Liver (tissue), 9 donors: ENCODE data around the gene TMEM39B. TPM values are rescaled to one million over a fixed set of nuclear protein-coding genes. Genes with fewer than 3 reads are reported as not detected.

Experiments used
- DNase-seq: peaks from one replicate; pipeline ENCODE4 v3.0.0-alpha.2; 2017; ENCODE audit warnings: low spot score
- H3K27ac ChIP-seq, 2 donors: one replicate each; pipeline ENCODE4 v1.7.0; 2013; ENCODE audit warnings: inconsistent platforms in 2 of 2, low read length in 2 of 2, control low read depth in 1 of 2, low read depth in 1 of 2, mild to moderate bottlenecking in 1 of 2
- H3K27me3 ChIP-seq, 4 donors: one replicate each; pipeline versions ENCODE4 v1.6.1 to v1.7.0; 2013; ENCODE audit warnings: low read length in 3 of 4, inconsistent platforms in 1 of 4, mild to moderate bottlenecking in 1 of 4, moderate library complexity in 1 of 4; ENCODE audit not compliant: control insufficient read depth in 4 of 4, insufficient read depth in 4 of 4
- H3K36me3 ChIP-seq, 4 donors: one replicate each; pipeline versions ENCODE4 v1.6.1 to v1.7.0; 2013; ENCODE audit warnings: low read length in 3 of 4, mild to moderate bottlenecking in 3 of 4, low read depth in 1 of 4, moderate library complexity in 1 of 4; ENCODE audit not compliant: control insufficient read depth in 4 of 4, insufficient read depth in 3 of 4
- H3K4me1 ChIP-seq, 4 donors: one replicate each; pipeline versions ENCODE4 v1.6.1 to v1.7.0; 2013; ENCODE audit warnings: low read length in 3 of 4, mild to moderate bottlenecking in 3 of 4, moderate library complexity in 1 of 4; ENCODE audit not compliant: control insufficient read depth in 4 of 4, insufficient read depth in 4 of 4
- H3K4me3 ChIP-seq, 3 donors: one replicate each; pipeline versions ENCODE4 v1.6.1 to v1.7.0; 2013; ENCODE audit warnings: low read length in 3 of 3, control low read depth in 1 of 3, low read depth in 1 of 3, mild to moderate bottlenecking in 1 of 3
- H3K9ac ChIP-seq, 2 donors: one replicate each; pipeline ENCODE4 v1.7.0; 2013; ENCODE audit warnings: low read length in 2 of 2, mild to moderate bottlenecking in 2 of 2, moderate library complexity in 2 of 2, control low read depth in 1 of 2, low read depth in 1 of 2
- H3K9me3 ChIP-seq, 4 donors: one replicate each; pipeline versions ENCODE4 v1.6.1 to v1.7.0; 2013; ENCODE audit warnings: low read length in 3 of 4; ENCODE audit not compliant: control insufficient read depth in 4 of 4
- EGR1 ChIP-seq, 2 donors: IDR thresholded peaks; 2 replicates each; pipeline ENCODE4 v1.6.1; 2016 to 2018; ENCODE audit warnings: antibody characterized with exemption in 2 of 2, low read depth in 2 of 2
- FOXA1 ChIP-seq: IDR thresholded peaks from 2 replicates; pipeline ENCODE4 v1.6.1; 2016; ENCODE audit warnings: antibody characterized with exemption
- FOXA2 ChIP-seq: IDR thresholded peaks from 2 replicates; pipeline ENCODE4 v1.6.1; 2016; ENCODE audit warnings: antibody characterized with exemption
- GABPA ChIP-seq, 2 donors: IDR thresholded peaks in 1 of 2; conservative IDR thresholded peaks in 1 of 2; 2 replicates each; pipeline ENCODE4 v1.6.1; 2016; ENCODE audit warnings: antibody characterized with exemption in 2 of 2, mild to moderate bottlenecking in 1 of 2, moderate library complexity in 1 of 2
- HNF4A ChIP-seq, 2 donors: conservative IDR thresholded peaks; 2 replicates each; pipeline ENCODE4 v1.6.1; 2016; ENCODE audit warnings: antibody characterized with exemption in 2 of 2, mild to moderate bottlenecking in 2 of 2
- HNF4G ChIP-seq: IDR thresholded peaks from 2 replicates; pipeline ENCODE4 v1.6.1; 2016; ENCODE audit warnings: antibody characterized with exemption
- JUND ChIP-seq, 2 donors: IDR thresholded peaks; 2 replicates each; pipeline ENCODE4 v1.6.1; 2016; ENCODE audit warnings: antibody characterized with exemption in 2 of 2
- NR2F2 ChIP-seq: IDR thresholded peaks from 2 replicates; pipeline ENCODE4 v1.6.1; 2016; ENCODE audit warnings: antibody characterized with exemption
- RAD21 ChIP-seq, 2 donors: IDR thresholded peaks; 2 replicates each; pipeline ENCODE4 v1.6.1; 2016; ENCODE audit warnings: antibody characterized with exemption in 2 of 2, mild to moderate bottlenecking in 2 of 2
- RXRA ChIP-seq, 2 donors: IDR thresholded peaks; 2 replicates each; pipeline ENCODE4 v1.6.1; 2017 to 2018; ENCODE audit warnings: antibody characterized with exemption in 2 of 2, mild to moderate bottlenecking in 1 of 2
- SP1 ChIP-seq: IDR thresholded peaks from 2 replicates; pipeline ENCODE4 v1.6.1; 2018; ENCODE audit warnings: antibody characterized with exemption, mild to moderate bottlenecking
- YY1 ChIP-seq: IDR thresholded peaks from 2 replicates; pipeline ENCODE4 v1.6.1; 2016; ENCODE audit warnings: antibody characterized with exemption, mild to moderate bottlenecking
- WGBS: extraction: QIAGEN DNeasy Blood & Tissue Kit; methylation state at CpG from one replicate; pipeline ENCODE4 v1.1.7; 2013; 5-methylcytosine and 5-hydroxymethylcytosine counted together
- polyA plus RNA-seq, 2 donors: library from polyadenylated mRNA; stranded (reverse) in 1 of 2; unstranded in 1 of 2; fragments of 200-250 nt in 1 of 2; fragments of >200 nt in 1 of 2; fragmentation: Nextera tagmentation in 1 of 2; extraction: Ambion mirVana in 1 of 2; gene quantifications; one replicate each; pipeline versions ENCODE4 v1.2.1 to v1.2.3, GENCODE V29; 2013 to 2015
- total RNA-seq, 2 donors: library from RNA; depleted of rRNA; stranded (reverse); fragments of >200 nt; gene quantifications; one replicate each; pipeline ENCODE4 v1.2.3, GENCODE V29; 2014
- TF ChIP-seq, protein P1 (sequence below): IDR thresholded peaks from 2 replicates; pipeline ENCODE4 v1.6.1; 2016; ENCODE audit warnings: antibody characterized with exemption, mild to moderate bottlenecking
- TF ChIP-seq, protein P2 (sequence below): IDR thresholded peaks from 2 replicates; pipeline ENCODE4 v1.6.1; 2016; ENCODE audit warnings: antibody characterized with exemption
- TF ChIP-seq, protein P3 (sequence below): fragments of 150-350 bp; IDR thresholded peaks from 2 replicates; pipeline ENCODE4 v1.5.1; 2017; ENCODE audit warnings: improper control_type of control experiment, low read depth, low read length; ENCODE audit not compliant: missing input control
- TF ChIP-seq, protein P4 (sequence below): IDR thresholded peaks from 2 replicates; pipeline ENCODE4 v1.6.1; 2016; ENCODE audit warnings: antibody characterized with exemption
- donor health status: healthy.
- donor health status: healthy.
- donor health status: healthy.
- donor health status: healthy.
- donor health status: healthy.

Gene TMEM39B
- 1 to 10 TPM; 3.0 to 4.3 TPM for total RNA-seq
- polyA plus RNA-seq, result 1 to 10 TPM; 7.6 to 8.1 TPM

DNA sequence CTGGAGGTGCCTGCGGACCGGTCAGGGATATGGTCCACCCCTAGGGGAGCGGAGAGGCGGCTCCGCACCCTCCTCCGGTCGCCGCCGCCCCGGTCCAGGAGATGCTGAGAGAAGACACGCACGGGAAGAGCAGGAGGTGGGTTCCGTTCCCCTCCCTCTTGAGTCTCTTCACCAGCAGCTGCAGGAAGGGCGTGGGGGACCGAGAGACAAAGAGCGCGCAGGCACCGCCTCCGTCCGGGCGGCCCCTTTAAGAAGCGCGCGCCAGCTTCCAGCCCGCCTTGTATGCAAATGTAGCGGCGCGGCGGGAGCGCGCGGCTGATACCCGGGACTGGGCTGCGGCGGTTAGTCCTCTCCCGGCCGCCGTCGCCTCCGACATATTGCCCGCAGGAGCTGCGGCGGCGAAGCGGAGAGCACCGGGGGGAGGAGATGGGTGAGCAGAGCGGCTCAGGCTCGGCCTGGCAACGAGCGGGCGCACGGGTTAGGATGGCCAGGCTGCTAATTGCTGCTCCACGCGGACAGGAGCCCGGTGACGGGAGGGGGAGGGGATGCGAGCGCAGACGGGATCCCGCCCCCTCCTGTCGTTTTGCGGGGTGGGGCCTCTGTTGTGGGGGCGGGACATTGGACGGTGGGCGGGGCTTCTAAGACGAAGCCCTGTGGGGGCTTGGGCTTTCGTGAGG is at the start of gene TMEM39B:
Gene TMEM39B, plus strand, starts transcription at position 318 of the 677 bp plus-strand sequence. Its CDS starts 109 bp downstream, at position 427.
- H3K27ac ChIP-seq, result peak within 1 kb of the TSS; percentile 92 to 97
- peaks cover 4 to 14% (median 12%) of the 10 kb centered on the region in 4 donors for H3K4me1 ChIP-seq
- under 1% methylated on average over 67 of the region's 67 CpGs for WGBS

DNA sequence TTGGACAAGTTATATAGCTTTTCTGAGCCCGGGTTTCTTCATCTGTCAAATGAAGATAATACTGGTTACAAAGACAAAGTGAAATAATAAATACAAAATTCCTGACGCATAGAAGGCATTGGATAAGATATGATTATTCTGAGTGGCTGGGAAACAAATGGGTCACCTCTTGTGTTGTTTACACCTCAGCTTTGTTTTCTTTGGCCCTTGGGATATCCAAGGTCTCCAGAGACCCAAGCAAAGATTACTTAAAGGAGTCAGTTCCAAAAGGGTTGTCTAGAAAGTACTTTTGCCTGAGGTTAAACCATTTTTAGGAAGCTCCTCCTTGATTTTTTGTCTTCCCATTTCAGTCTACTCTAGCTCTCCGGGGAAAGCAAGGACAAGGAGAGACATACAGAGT is 49.4 kb upstream of the TMEM39B start:
- no peak overlapping the region for H3K27ac ChIP-seq
- no peaks in the 10 kb centered on the region for H3K36me3 ChIP-seq
- no peaks in the 10 kb centered on the region for H3K9me3 ChIP-seq
- peaks cover 0 to 21% (median 11%) of the 10 kb centered on the region in 4 donors for H3K4me1 ChIP-seq
- 82% methylated on average over 3 of the region's 3 CpGs for WGBS
- no peak overlapping the region for H3K9ac ChIP-seq
- no peak overlapping the region for H3K4me3 ChIP-seq
- no peak for DNase-seq
- no peaks in the 10 kb centered on the region for H3K27me3 ChIP-seq
- no peak for TF ChIP-seq JUND (IDR thresholded peaks at IDR 0.05)
- no peak for TF ChIP-seq FOXA1
- TF ChIP-seq RAD21 (IDR thresholded peaks at IDR 0.05), result no peak
- TF ChIP-seq, protein P1, sequence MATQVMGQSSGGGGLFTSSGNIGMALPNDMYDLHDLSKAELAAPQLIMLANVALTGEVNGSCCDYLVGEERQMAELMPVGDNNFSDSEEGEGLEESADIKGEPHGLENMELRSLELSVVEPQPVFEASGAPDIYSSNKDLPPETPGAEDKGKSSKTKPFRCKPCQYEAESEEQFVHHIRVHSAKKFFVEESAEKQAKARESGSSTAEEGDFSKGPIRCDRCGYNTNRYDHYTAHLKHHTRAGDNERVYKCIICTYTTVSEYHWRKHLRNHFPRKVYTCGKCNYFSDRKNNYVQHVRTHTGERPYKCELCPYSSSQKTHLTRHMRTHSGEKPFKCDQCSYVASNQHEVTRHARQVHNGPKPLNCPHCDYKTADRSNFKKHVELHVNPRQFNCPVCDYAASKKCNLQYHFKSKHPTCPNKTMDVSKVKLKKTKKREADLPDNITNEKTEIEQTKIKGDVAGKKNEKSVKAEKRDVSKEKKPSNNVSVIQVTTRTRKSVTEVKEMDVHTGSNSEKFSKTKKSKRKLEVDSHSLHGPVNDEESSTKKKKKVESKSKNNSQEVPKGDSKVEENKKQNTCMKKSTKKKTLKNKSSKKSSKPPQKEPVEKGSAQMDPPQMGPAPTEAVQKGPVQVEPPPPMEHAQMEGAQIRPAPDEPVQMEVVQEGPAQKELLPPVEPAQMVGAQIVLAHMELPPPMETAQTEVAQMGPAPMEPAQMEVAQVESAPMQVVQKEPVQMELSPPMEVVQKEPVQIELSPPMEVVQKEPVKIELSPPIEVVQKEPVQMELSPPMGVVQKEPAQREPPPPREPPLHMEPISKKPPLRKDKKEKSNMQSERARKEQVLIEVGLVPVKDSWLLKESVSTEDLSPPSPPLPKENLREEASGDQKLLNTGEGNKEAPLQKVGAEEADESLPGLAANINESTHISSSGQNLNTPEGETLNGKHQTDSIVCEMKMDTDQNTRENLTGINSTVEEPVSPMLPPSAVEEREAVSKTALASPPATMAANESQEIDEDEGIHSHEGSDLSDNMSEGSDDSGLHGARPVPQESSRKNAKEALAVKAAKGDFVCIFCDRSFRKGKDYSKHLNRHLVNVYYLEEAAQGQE, result no peak
- no peak for TF ChIP-seq NR2F2
- no peak for TF ChIP-seq GABPA (IDR thresholded peaks at IDR 0.05 in 1 of 2, conservative IDR thresholded peaks at IDR 0.05 in 1 of 2)
- TF ChIP-seq HNF4G, result no peak
- no peak for TF ChIP-seq FOXA2
- TF ChIP-seq RXRA (IDR thresholded peaks at IDR 0.05), result no peak

More for the DNA sequence above, at the start of gene TMEM39B:
- Histone ChIP-seq H3K36me3 (peaks cover 1 to 17% (median 12%) of the 10 kb centered on the region in 4 donors), H3K27me3 (no peaks in the 10 kb centered on the region), H3K4me3 (peak within 1 kb of the TSS; percentile 55 to 92 (median 90)), H3K9me3 (no peaks in the 10 kb centered on the region), H3K9ac (peak within 1 kb of the TSS; percentile 4 to 53)
- peak; percentile 95 for DNase-seq
- TF ChIP-seq, protein P2, sequence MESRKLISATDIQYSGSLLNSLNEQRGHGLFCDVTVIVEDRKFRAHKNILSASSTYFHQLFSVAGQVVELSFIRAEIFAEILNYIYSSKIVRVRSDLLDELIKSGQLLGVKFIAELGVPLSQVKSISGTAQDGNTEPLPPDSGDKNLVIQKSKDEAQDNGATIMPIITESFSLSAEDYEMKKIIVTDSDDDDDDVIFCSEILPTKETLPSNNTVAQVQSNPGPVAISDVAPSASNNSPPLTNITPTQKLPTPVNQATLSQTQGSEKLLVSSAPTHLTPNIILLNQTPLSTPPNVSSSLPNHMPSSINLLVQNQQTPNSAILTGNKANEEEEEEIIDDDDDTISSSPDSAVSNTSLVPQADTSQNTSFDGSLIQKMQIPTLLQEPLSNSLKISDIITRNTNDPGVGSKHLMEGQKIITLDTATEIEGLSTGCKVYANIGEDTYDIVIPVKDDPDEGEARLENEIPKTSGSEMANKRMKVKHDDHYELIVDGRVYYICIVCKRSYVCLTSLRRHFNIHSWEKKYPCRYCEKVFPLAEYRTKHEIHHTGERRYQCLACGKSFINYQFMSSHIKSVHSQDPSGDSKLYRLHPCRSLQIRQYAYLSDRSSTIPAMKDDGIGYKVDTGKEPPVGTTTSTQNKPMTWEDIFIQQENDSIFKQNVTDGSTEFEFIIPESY, result peak; percentile 64
- TF ChIP-seq RXRA (IDR thresholded peaks at IDR 0.05), result peak; percentile 17 to 29
- TF ChIP-seq EGR1 (IDR thresholded peaks at IDR 0.05; ENCODE audit: low read depth in 2 of 2), result peak; percentile 23 to 71
- peak; percentile 97 for TF ChIP-seq YY1
- peak; percentile 59 for TF ChIP-seq SP1
- TF ChIP-seq, protein P1, result peak; percentile 72
- TF ChIP-seq RAD21 (IDR thresholded peaks at IDR 0.05), result peak; percentile 31 to 52
- TF ChIP-seq, protein P3, sequence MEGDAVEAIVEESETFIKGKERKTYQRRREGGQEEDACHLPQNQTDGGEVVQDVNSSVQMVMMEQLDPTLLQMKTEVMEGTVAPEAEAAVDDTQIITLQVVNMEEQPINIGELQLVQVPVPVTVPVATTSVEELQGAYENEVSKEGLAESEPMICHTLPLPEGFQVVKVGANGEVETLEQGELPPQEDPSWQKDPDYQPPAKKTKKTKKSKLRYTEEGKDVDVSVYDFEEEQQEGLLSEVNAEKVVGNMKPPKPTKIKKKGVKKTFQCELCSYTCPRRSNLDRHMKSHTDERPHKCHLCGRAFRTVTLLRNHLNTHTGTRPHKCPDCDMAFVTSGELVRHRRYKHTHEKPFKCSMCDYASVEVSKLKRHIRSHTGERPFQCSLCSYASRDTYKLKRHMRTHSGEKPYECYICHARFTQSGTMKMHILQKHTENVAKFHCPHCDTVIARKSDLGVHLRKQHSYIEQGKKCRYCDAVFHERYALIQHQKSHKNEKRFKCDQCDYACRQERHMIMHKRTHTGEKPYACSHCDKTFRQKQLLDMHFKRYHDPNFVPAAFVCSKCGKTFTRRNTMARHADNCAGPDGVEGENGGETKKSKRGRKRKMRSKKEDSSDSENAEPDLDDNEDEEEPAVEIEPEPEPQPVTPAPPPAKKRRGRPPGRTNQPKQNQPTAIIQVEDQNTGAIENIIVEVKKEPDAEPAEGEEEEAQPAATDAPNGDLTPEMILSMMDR, result peak; percentile 13
- no peak for TF ChIP-seq HNF4A (conservative IDR thresholded peaks at IDR 0.05)
- no peak for TF ChIP-seq FOXA2
- TF ChIP-seq FOXA1, result no peak
- TF ChIP-seq, protein P4, sequence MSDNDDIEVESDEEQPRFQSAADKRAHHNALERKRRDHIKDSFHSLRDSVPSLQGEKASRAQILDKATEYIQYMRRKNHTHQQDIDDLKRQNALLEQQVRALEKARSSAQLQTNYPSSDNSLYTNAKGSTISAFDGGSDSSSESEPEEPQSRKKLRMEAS, result peak; percentile 82
